Lower leg skin (tissue), 4 donors: Measurements from ENCODE around the gene MYO1C. TPM values are rescaled to one million over a fixed set of nuclear protein-coding genes. Genes with fewer than 3 reads are reported as not detected.

Source experiments
- DNase-seq, 2 donors: peaks; one replicate each; pipeline ENCODE4 v3.0.0-alpha.2; 2019; ENCODE audit warnings: low spot score in 2 of 2
- H3K4me3 ChIP-seq: fragments of 200-600 bp; sonication (generic); 2 replicates; pipeline ENCODE4 v1.5.1; 2017; ENCODE audit warnings: mild to moderate bottlenecking, low read depth; ENCODE audit not compliant: poor library complexity, severe bottlenecking
- CTCF ChIP-seq, 3 donors: fragments of 450-650 bp; IDR thresholded peaks; one replicate each; pipeline ENCODE4 v1.5.1; 2016; ENCODE audit warnings: antibody characterized with exemption in 3 of 3, mild to moderate bottlenecking in 3 of 3, moderate library complexity in 2 of 3
- POLR2A ChIP-seq, 2 donors: fragments of 450-650 bp; IDR thresholded peaks; one replicate each; pipeline ENCODE4 v1.6.1; 2016 to 2017; ENCODE audit warnings: antibody characterized with exemption in 2 of 2, mild to moderate bottlenecking in 1 of 2, moderate library complexity in 1 of 2
- WGBS, 2 donors: methylation state at CpG; one replicate each; pipeline ENCODE4 v1.1.5; 2018; 5-methylcytosine and 5-hydroxymethylcytosine counted together
- intact Hi-C: fragments of 100-400 bp; cut with DNase I; formaldehyde crosslinking; loops from one replicate; pipeline ENCODE4 v1.15.0; 2023; ENCODE audit warnings: low total_unique reads
- total RNA-seq, 4 donors: library from RNA; depleted of rRNA; stranded (reverse); fragments of >200 nt; gene quantifications; one replicate each; pipeline ENCODE4 v1.1.0, GENCODE V29; 2016

MYO1C gene
- total RNA-seq, 4 donors from 2014 or later, result 71.3 to 101 (median 84.8) TPM

DNA sequence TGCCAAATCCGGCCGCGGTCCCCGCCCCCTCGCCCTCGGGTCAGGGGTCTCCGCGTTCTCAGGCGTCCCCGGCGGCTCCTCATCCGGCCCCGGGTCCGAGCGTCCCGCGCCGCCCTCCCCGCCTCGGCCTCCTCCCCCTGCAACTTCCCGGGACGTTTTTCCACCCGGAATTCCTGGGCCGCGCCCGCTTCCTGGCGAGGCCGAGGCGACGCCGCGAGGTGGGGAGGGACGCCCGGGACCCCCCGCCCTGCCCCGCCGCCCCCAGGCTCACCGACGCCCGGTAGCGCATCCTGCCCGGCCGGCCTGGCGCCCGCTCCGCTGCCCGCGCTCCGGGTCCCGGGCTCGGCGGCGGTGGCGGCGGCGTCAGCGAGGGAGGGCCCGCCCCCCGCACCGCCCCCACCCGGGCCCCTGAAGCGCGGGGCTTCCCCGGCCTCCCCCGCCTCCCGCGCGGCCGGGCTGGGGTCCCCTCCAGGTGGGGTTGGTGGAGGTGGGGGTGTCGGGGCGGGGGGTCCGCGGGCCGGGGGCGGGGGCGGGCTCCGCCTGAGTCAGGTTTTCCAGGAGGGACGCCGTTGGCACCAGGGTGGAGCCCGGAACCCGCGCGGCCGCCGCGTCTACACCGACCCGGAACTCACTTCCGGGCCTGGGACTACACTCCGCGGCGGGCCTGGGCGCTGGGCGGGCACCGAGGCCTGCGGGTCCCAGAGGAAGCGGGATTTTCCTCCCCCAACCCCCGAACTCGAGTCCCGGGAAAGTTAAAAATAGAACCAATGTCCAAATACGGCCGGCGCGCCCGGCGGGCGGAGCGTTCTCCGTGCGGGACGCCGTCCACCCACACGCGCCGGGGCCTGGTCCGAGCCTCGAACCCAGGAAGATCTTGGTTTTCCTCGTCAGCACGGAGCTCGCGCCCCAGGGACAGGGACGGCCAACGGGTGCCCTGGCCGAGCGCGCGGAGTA, 6.8 kb downstream of the MYO1C start:
- DNase-seq, result peak in 1 of 2 donors; percentile 95
- intact Hi-C loops, result no loop called here
- TF ChIP-seq POLR2A (IDR thresholded peaks at IDR 0.05) (no peak), CTCF (IDR thresholded peaks at IDR 0.05) (no peak)
- peak overlapping the region; percentile 77 for H3K4me3 ChIP-seq
- WGBS, 2 donors, result 1 to 5% methylated on average over 19 to 35 of the region's 127 CpGs

- peak in 1 of 2 donors; percentile 93 for DNase-seq
- intact Hi-C loops, result no loop called here
- WGBS, 2 donors, result 6 to 14% methylated on average over 10 to 14 of the region's 19 CpGs
- no peak for TF ChIP-seq POLR2A (IDR thresholded peaks at IDR 0.05)
- TF ChIP-seq CTCF (IDR thresholded peaks at IDR 0.05), result no peak
- H3K4me3 ChIP-seq, result peak overlapping the region; percentile 77
Observed at GRCh38 chr17:1484676-1485422, 7.6 kb downstream of the MYO1C start.

DNA sequence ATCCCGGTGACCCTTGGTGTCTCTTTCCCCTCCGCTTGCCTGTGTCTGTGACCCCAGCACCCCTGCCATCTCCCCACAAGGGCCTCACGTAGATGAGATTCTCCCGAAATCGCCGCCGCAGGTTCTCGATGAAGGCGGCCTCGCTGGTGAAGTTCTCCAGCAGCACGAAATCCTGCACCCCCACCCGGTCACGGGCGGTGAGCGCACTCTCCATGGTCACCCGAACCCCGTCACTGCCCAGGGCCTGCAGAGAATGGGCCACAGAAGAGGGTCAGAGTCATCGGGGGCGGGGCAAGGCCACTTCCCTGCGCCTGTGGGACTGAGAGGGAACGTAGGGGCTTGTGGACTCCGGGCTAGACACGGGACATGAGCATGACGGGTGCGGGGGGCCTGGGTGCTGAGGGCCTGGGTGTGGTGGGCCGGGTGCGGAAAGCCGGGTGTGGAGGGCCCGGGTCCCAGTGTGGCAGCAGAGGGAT, 8.4 kb downstream of the MYO1C start:
- no peak for DNase-seq
- TF ChIP-seq CTCF (IDR thresholded peaks at IDR 0.05) (no peak), POLR2A (IDR thresholded peaks at IDR 0.05) (no peak)
- WGBS, 2 donors, result 92% methylated on average over 28 to 29 of the region's 29 CpGs
- H3K4me3 ChIP-seq, result no peak overlapping the region
- intact Hi-C loops, result no loop called here

DNA sequence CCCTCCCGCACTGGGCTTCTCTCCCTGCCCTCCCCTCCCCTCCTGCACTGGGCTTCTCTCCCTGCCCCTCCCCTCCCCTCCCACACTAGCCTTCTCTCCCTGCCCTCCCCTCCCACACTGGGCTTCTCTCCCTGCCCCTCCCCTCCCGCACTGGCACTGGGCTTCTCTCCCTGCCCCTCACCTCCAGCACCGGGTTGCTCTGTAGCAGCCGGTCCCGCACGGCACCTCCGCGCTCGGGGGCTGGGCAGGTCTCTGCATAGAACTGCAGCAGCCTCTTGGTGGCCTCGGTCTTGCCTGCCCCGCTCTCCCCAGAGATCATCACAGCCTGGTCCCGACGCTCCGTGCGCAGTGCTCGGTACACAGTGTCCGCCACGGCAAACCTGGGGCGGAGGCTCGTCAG, 9.8 kb downstream of the MYO1C start:
- no peak for DNase-seq
- intact Hi-C loops, result no loop called here
- no peak overlapping the region for H3K4me3 ChIP-seq
- 74 to 82% methylated on average over 17 to 20 of the region's 20 CpGs for WGBS, 2 donors
- no peak for TF ChIP-seq CTCF (IDR thresholded peaks at IDR 0.05)
- no peak for TF ChIP-seq POLR2A (IDR thresholded peaks at IDR 0.05)

DNA sequence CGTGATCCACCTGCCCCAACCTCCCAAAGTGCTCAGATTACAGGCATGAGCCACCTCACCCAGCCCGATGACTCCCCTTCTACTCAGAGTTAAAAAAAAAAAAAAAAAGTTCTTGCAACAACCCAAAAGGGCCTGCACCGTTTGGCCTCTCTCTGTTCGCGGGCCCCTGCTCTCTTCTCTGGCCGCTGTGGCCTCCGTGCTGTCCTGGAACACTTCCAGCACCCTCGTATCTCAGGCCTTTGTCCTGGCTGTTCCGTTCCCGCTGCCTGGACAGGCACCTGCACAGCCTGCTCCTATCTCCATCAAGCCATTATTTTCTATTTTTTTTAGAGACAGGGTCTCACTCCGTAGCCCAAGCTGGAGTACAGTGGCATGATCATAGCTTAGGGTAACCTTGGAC, 10.8 kb downstream of the MYO1C start:
- TF ChIP-seq POLR2A (IDR thresholded peaks at IDR 0.05), result no peak
- no peak for TF ChIP-seq CTCF (IDR thresholded peaks at IDR 0.05)
- 78 to 83% methylated on average over 11 of the region's 11 CpGs for WGBS, 2 donors
- intact Hi-C loops, result no loop called here
- no peak overlapping the region for H3K4me3 ChIP-seq
- no peak for DNase-seq
